Esophagus muscularis mucosa (tissue), 4 donors: ENCODE measurements around the gene CRHR1. TPM values are rescaled to one million over a fixed set of nuclear protein-coding genes. Genes with fewer than 3 reads are reported as not detected.

ENCODE experiments used
- DNase-seq: peaks from one replicate; pipeline ENCODE4 v3.0.0-alpha.2; 2017; ENCODE audit errors: extremely low spot score
- H3K27ac ChIP-seq, 4 donors: fragments of 200-600 bp; sonication (generic); replicated peaks in 1 of 4; 1 replicate in 3 of 4; 2 replicates in 1 of 4; pipeline ENCODE4 v1.5.1; 2016 to 2019; ENCODE audit warnings: mild to moderate bottlenecking in 1 of 4
- H3K27me3 ChIP-seq, 4 donors: fragments of 200-600 bp; sonication (generic); one replicate each; pipeline versions ENCODE4 v1.5.1 to v1.6.0; 2016 to 2019
- H3K36me3 ChIP-seq, 4 donors: fragments of 200-600 bp; sonication (generic); one replicate each; pipeline ENCODE4 v1.5.1; 2016 to 2019
- H3K4me1 ChIP-seq, 4 donors: fragments of 200-600 bp; sonication (generic); one replicate each; pipeline ENCODE4 v1.5.1; 2016 to 2019
- H3K4me3 ChIP-seq, 4 donors: fragments of 200-600 bp; sonication (generic); 1 replicate in 2 of 4; 2 replicates in 2 of 4; pipeline ENCODE4 v1.5.1; 2016 to 2019; ENCODE audit warnings: mild to moderate bottlenecking in 4 of 4, moderate library complexity in 1 of 4
- H3K9me3 ChIP-seq, 4 donors: fragments of 200-600 bp; sonication (generic); 1 replicate in 3 of 4; 2 replicates in 1 of 4; pipeline ENCODE4 v1.5.1; 2016 to 2019
- CTCF ChIP-seq, 3 experiments: fragments of 200-600 bp in 2 of 3; fragments of 450-650 bp in 1 of 3; sonication (generic) in 2 of 3; IDR thresholded peaks; one replicate each; pipeline ENCODE4 v1.5.1; 2017 to 2019; ENCODE audit warnings: antibody characterized with exemption in 3 of 3, mild to moderate bottlenecking in 2 of 3, moderate library complexity in 1 of 3
- EP300 ChIP-seq: sonication (generic); formaldehyde crosslinking; IDR thresholded peaks from one replicate; pipeline ENCODE4 v1.6.1; 2017; ENCODE audit warnings: antibody characterized with exemption
- POLR2A ChIP-seq: fragments of 450-650 bp; IDR thresholded peaks from one replicate; pipeline ENCODE4 v1.6.1; 2017; ENCODE audit warnings: antibody characterized with exemption, moderate library complexity, mild to moderate bottlenecking, low read depth
- POLR2AphosphoS5 ChIP-seq, 2 donors: sonication (generic); formaldehyde crosslinking; IDR thresholded peaks; one replicate each; pipeline ENCODE4 v1.6.1; 2017; ENCODE audit warnings: antibody characterized with exemption in 2 of 2
- WGBS: methylation state at CpG from one replicate; pipeline ENCODE4 v1.1.5; 2018; 5-methylcytosine and 5-hydroxymethylcytosine counted together
- intact Hi-C: fragments of 100-400 bp; cut with DNase I; formaldehyde crosslinking; loops from one replicate; pipeline ENCODE4 v1.15.1; 2023
- total RNA-seq, 4 donors: library from RNA; depleted of rRNA; stranded (reverse); fragments of >200 nt; gene quantifications; one replicate each; pipeline versions ENCODE4 v1.1.0 to v1.2.1, GENCODE V29; 2016

CRHR1 gene
- total RNA-seq, 4 donors from 2014 or later, result 0.50 to 0.52 TPM; not detected in 2

- no peak for TF ChIP-seq CTCF (IDR thresholded peaks at IDR 0.05)
- TF ChIP-seq EP300, result no peak
- TF ChIP-seq POLR2A, result no peak
- TF ChIP-seq POLR2AphosphoS5 (IDR thresholded peaks at IDR 0.05), result no peak
- peaks cover 0 to 6% (median 0%) of the 10 kb centered on the region in 4 donors for H3K4me1 ChIP-seq
- no peaks in the 10 kb centered on the region for H3K36me3 ChIP-seq
- H3K9me3 ChIP-seq, result no peaks in the 10 kb centered on the region
- WGBS, result 85% methylated on average over 6 of the region's 8 CpGs
- peaks cover 0 to 91% (median 10%) of the 10 kb centered on the region in 4 donors for H3K27me3 ChIP-seq
- intact Hi-C loops, result no loop called here
- DNase-seq, result no peak
- H3K27ac ChIP-seq, result no peak overlapping the region
- no peak overlapping the region for H3K4me3 ChIP-seq
Measured at GRCh38 chr17:45793999-45794540, 9.9 kb downstream of the CRHR1 start.

GRCh38 chr17:45794840-45795239, 10.7 kb downstream of the CRHR1 start:
- peaks cover 0 to 90% (median 10%) of the 10 kb centered on the region in 4 donors for H3K27me3 ChIP-seq
- intact Hi-C loops, result no loop called here

GRCh38 chr17:45800816-45801215, 16.7 kb downstream of the CRHR1 start:
- DNase-seq, result no peak
- Histone ChIP-seq H3K4me3 (no peak overlapping the region), H3K27me3 (peaks cover 0 to 76% (median 8%) of the 10 kb centered on the region in 4 donors), H3K36me3 (no peaks in the 10 kb centered on the region), H3K27ac (no peak overlapping the region), H3K4me1 (no peaks in the 10 kb centered on the region), H3K9me3 (no peaks in the 10 kb centered on the region)
- 33% methylated on average over 2 of the region's 2 CpGs for WGBS
- intact Hi-C loops, result no loop called here
- TF ChIP-seq POLR2A, result no peak
- no peak for TF ChIP-seq EP300
- no peak for TF ChIP-seq CTCF (IDR thresholded peaks at IDR 0.05)
- no peak for TF ChIP-seq POLR2AphosphoS5 (IDR thresholded peaks at IDR 0.05)

More at GRCh38 chr17:45794840-45795239, 10.7 kb downstream of the CRHR1 start:
- Histone ChIP-seq H3K4me1 (peaks cover 0 to 6% (median 0%) of the 10 kb centered on the region in 4 donors), H3K36me3 (no peaks in the 10 kb centered on the region), H3K27ac (no peak overlapping the region), H3K9me3 (no peaks in the 10 kb centered on the region), H3K4me3 (no peak overlapping the region)
- TF ChIP-seq CTCF (IDR thresholded peaks at IDR 0.05) (no peak), POLR2AphosphoS5 (IDR thresholded peaks at IDR 0.05) (no peak), EP300 (no peak), POLR2A (no peak)
- no peak for DNase-seq
- 64% methylated on average over 4 of the region's 6 CpGs for WGBS

- peaks cover 0 to 76% (median 5%) of the 10 kb centered on the region in 4 donors for H3K27me3 ChIP-seq
- 68% methylated on average over 6 of the region's 8 CpGs for WGBS
- no peaks in the 10 kb centered on the region for H3K9me3 ChIP-seq
- intact Hi-C loops, result no loop called here
- H3K4me1 ChIP-seq, result no peaks in the 10 kb centered on the region
- no peak overlapping the region for H3K27ac ChIP-seq
- no peaks in the 10 kb centered on the region for H3K36me3 ChIP-seq
- DNase-seq, result no peak
- no peak overlapping the region for H3K4me3 ChIP-seq
- TF ChIP-seq POLR2A (no peak), EP300 (no peak), POLR2AphosphoS5 (IDR thresholded peaks at IDR 0.05) (no peak), CTCF (IDR thresholded peaks at IDR 0.05) (no peak)
Measured at GRCh38 chr17:45801421-45801820, 17.3 kb downstream of the CRHR1 start.

GRCh38 chr17:45808845-45809244, 24.7 kb downstream of the CRHR1 start:
- intact Hi-C loops, result no loop called here
- TF ChIP-seq POLR2A (no peak), POLR2AphosphoS5 (IDR thresholded peaks at IDR 0.05) (no peak), EP300 (no peak), CTCF (IDR thresholded peaks at IDR 0.05) (no peak)
- Histone ChIP-seq H3K9me3 (no peaks in the 10 kb centered on the region), H3K27me3 (peaks cover 0 to 71% (median 3%) of the 10 kb centered on the region in 4 donors), H3K36me3 (no peaks in the 10 kb centered on the region), H3K4me3 (no peak overlapping the region), H3K4me1 (no peaks in the 10 kb centered on the region), H3K27ac (no peak overlapping the region)
- WGBS, result 89% methylated on average over 1 of the region's 1 CpG
- no peak for DNase-seq
